GM23338 (cell line): ENCODE results near the gene HBD. TPM values are rescaled to one million over a fixed set of nuclear protein-coding genes. Genes with fewer than 3 reads are reported as not detected.

Source experiments
- ATAC-seq: fragments of 200-7000 bp; cut with Tn5 transposase; 3 replicates; pipeline ENCODE4 v1.9.1; 2020
- DNase-seq: peaks from one replicate; pipeline ENCODE4 v3.0.0-alpha.2; 2015; ENCODE audit warnings: low spot score
- H2AFZ ChIP-seq: fragments of 200-600 bp; sonication (generic); 2 replicates; pipeline ENCODE4 v1.8.0; 2016; ENCODE audit warnings: antibody characterized with exemption, mild to moderate bottlenecking, moderate library complexity
- H3F3A ChIP-seq: fragments of 200-600 bp; sonication (generic); replicated peaks from 2 replicates; pipeline ENCODE4 v1.8.0; 2017; ENCODE audit warnings: antibody characterized with exemption, mixed run types, low read depth
- H3K27ac ChIP-seq: fragments of 200-600 bp; sonication (generic); 2 replicates; pipeline ENCODE4 v1.6.1; 2016; ENCODE audit warnings: low read depth
- H3K27me3 ChIP-seq: fragments of 200-600 bp; sonication (generic); 2 replicates; pipeline ENCODE4 v1.8.0; 2016; ENCODE audit warnings: mild to moderate bottlenecking, mixed run types, moderate library complexity; ENCODE audit not compliant: insufficient read depth
- H3K36me3 ChIP-seq: fragments of 200-600 bp; sonication (generic); 2 replicates; pipeline ENCODE4 v1.8.0; 2016; ENCODE audit warnings: mild to moderate bottlenecking; ENCODE audit not compliant: insufficient read depth
- H3K4me1 ChIP-seq: fragments of 200-600 bp; sonication (generic); 2 replicates; pipeline ENCODE4 v1.8.0; 2016; ENCODE audit warnings: mild to moderate bottlenecking, moderate library complexity; ENCODE audit not compliant: insufficient read depth
- H3K4me2 ChIP-seq: fragments of 200-600 bp; sonication (generic); 2 replicates; pipeline ENCODE4 v1.7.1; 2017; ENCODE audit warnings: mixed run types
- H3K4me3 ChIP-seq: fragments of 200-600 bp; sonication (generic); 2 replicates; pipeline ENCODE4 v1.6.1; 2016; ENCODE audit warnings: mixed run types
- H3K79me2 ChIP-seq: fragments of 200-600 bp; sonication (generic); replicated peaks from 2 replicates; pipeline ENCODE4 v1.8.0; 2017; ENCODE audit warnings: mild to moderate bottlenecking; ENCODE audit not compliant: insufficient read depth
- H3K9me2 ChIP-seq: fragments of 200-600 bp; sonication (generic); 2 replicates; pipeline ENCODE4 v1.8.0; 2017; ENCODE audit not compliant: insufficient read depth
- H4K20me1 ChIP-seq: fragments of 200-600 bp; sonication (generic); replicated peaks from 2 replicates; pipeline ENCODE4 v1.8.0; 2017; ENCODE audit warnings: mild to moderate bottlenecking; ENCODE audit not compliant: insufficient read depth
- H3K27ac Mint-ChIP-seq: 2 replicates; pipeline ENCODE4 v1.8.0; 2020; ENCODE audit warnings: inconsistent platforms, mild to moderate bottlenecking, moderate library complexity, mixed read lengths
- H3K27me3 Mint-ChIP-seq: 3 replicates; pipeline ENCODE4 v1.8.0; 2022; ENCODE audit warnings: low read depth, mild to moderate bottlenecking, moderate library complexity, mixed read lengths, inconsistent platforms; ENCODE audit not compliant: insufficient read depth, poor library complexity
- H3K36me3 Mint-ChIP-seq: 3 replicates; pipeline ENCODE4 v1.8.0; 2021; ENCODE audit warnings: low read depth, mild to moderate bottlenecking, inconsistent platforms, moderate library complexity, mixed read lengths
- H3K4me1 Mint-ChIP-seq: 3 replicates; pipeline ENCODE4 v1.8.0; 2020; ENCODE audit warnings: mild to moderate bottlenecking, inconsistent platforms, mixed read lengths
- H3K4me3 Mint-ChIP-seq: 3 replicates; pipeline ENCODE4 v1.8.0; 2021; ENCODE audit warnings: moderate library complexity, mild to moderate bottlenecking, inconsistent platforms, mixed read lengths
- H3K9me3 Mint-ChIP-seq: 3 replicates; pipeline ENCODE4 v1.8.0; 2020; ENCODE audit warnings: moderate library complexity, mild to moderate bottlenecking, inconsistent platforms, mixed read lengths
- CREB1 ChIP-seq: fragments of 250-450 bp; sonication (Bioruptor Pico); IDR thresholded peaks from 2 replicates; pipeline ENCODE4 v1.5.0; 2020; ENCODE audit warnings: low read depth, mild to moderate bottlenecking, moderate library complexity
- EZH2 ChIP-seq: fragments of 200-600 bp; sonication (generic); IDR thresholded peaks from one replicate; pipeline ENCODE4 v1.8.0; 2017; ENCODE audit warnings: antibody characterized with exemption, mild to moderate bottlenecking, low read depth; ENCODE audit not compliant: unreplicated experiment
- EZH2phosphoT487 ChIP-seq: fragments of 200-600 bp; sonication (generic); IDR thresholded peaks from one replicate; pipeline ENCODE4 v1.8.1; 2018; ENCODE audit warnings: antibody characterized with exemption; ENCODE audit not compliant: unreplicated experiment
- NANOG ChIP-seq: IDR thresholded peaks from 2 replicates; pipeline ENCODE4 v1.6.1; 2016; ENCODE audit warnings: antibody characterized with exemption, borderline replicate concordance
- POLR2AphosphoS5 ChIP-seq: IDR thresholded peaks from 2 replicates; pipeline ENCODE4 v1.6.1; 2016; ENCODE audit warnings: antibody characterized with exemption, low read depth
- STAT1 ChIP-seq: IDR thresholded peaks from one replicate; pipeline ENCODE4 v1.6.1; 2016; ENCODE audit warnings: antibody characterized with exemption; ENCODE audit not compliant: unreplicated experiment
- ZNF114 ChIP-seq: fragments of 250-450 bp; sonication (Bioruptor Pico); IDR thresholded peaks from 2 replicates; pipeline ENCODE4 v1.5.0; 2020; ENCODE audit warnings: mild to moderate bottlenecking, moderate library complexity
- polyA plus RNA-seq: library from polyadenylated mRNA; unstranded; fragments of >200 nt; fragmentation: Nextera tagmentation; extraction: Ambion mirVana; gene quantifications from 2 replicates; pipeline ENCODE4 v1.2.1, GENCODE V29; 2016
- total RNA-seq: library from RNA; depleted of rRNA; stranded (reverse); fragments of >200 nt; shearing (Covaris generic); gene quantifications from 2 replicates; pipeline ENCODE4 v1.2.3, GENCODE V29; 2014
- TF ChIP-seq, protein P1 (sequence below), 2 experiments: fragments of 200-600 bp in 1 of 2; sonication (generic) in 1 of 2; conservative IDR thresholded peaks; 2 replicates each; pipeline versions ENCODE4 v1.5.1 to v1.6.1; 2016 to 2017; ENCODE audit warnings: antibody characterized with exemption in 2 of 2, low read depth in 2 of 2, mild to moderate bottlenecking in 2 of 2, moderate library complexity in 1 of 2
- TF ChIP-seq, protein P2 (sequence below): fragments of 250-450 bp; sonication (Bioruptor Pico); IDR thresholded peaks from 2 replicates; pipeline ENCODE4 v1.5.0; 2020; ENCODE audit warnings: mild to moderate bottlenecking, moderate library complexity

HBD gene
- total and polyA plus RNA-seq, 2 experiments from 2014 or later: not detected

DNA sequence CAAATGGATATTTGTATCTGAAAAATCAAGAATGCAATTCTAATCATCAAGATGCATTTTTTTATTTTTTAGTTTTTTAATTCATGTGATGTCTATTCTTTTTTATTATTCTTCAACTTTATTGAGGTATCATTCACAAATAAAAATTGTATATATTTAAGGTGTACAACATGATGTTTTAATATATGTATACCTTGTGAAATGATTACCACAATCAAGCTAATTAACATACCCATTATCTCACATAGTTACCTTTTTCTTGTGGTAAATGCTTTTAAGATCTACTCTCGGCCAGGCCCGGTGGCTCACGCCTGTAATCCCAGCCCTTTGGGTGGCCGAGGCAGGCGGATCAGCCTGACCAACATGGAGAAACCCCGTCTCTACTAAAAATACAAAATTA, 11.1 kb downstream of the HBD start:
- H3K79me2 ChIP-seq: no peaks in the 10 kb centered on the region
- no peak overlapping the region for H3K27ac ChIP-seq
- no peak for DNase-seq
- H3K27me3 ChIP-seq: no peaks in the 10 kb centered on the region
- H4K20me1 ChIP-seq: no peaks in the 10 kb centered on the region
- TF ChIP-seq EZH2 (no peak), NANOG (no peak), EZH2phosphoT487 (no peak), ZNF114 (CRISPR knock-in tag) (no peak), CREB1 (CRISPR knock-in tag) (no peak)
- TF ChIP-seq, protein P1, sequence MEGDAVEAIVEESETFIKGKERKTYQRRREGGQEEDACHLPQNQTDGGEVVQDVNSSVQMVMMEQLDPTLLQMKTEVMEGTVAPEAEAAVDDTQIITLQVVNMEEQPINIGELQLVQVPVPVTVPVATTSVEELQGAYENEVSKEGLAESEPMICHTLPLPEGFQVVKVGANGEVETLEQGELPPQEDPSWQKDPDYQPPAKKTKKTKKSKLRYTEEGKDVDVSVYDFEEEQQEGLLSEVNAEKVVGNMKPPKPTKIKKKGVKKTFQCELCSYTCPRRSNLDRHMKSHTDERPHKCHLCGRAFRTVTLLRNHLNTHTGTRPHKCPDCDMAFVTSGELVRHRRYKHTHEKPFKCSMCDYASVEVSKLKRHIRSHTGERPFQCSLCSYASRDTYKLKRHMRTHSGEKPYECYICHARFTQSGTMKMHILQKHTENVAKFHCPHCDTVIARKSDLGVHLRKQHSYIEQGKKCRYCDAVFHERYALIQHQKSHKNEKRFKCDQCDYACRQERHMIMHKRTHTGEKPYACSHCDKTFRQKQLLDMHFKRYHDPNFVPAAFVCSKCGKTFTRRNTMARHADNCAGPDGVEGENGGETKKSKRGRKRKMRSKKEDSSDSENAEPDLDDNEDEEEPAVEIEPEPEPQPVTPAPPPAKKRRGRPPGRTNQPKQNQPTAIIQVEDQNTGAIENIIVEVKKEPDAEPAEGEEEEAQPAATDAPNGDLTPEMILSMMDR (conservative IDR thresholded peaks at IDR 0.05; ENCODE audit: low read depth in 2 of 2): no peak
- H3K4me3 Mint-ChIP-seq: no peak overlapping the region
- no peaks in the 10 kb centered on the region for H3K4me1 ChIP-seq
- no peak overlapping the region for H2AFZ ChIP-seq
- peaks cover 41% of the 10 kb centered on the region for H3K9me3 Mint-ChIP-seq
- no peaks in the 10 kb centered on the region for H3K4me1 Mint-ChIP-seq
- H3K27ac Mint-ChIP-seq: no peak overlapping the region
- no peak overlapping the region for H3K4me2 ChIP-seq
- no peak for ATAC-seq
- no peaks in the 10 kb centered on the region for H3K9me2 ChIP-seq
- no peaks in the 10 kb centered on the region for H3K27me3 Mint-ChIP-seq
- H3K4me3 ChIP-seq: no peak overlapping the region
- peaks cover 13% of the 10 kb centered on the region; the same call in 2 of the 3 replicates for H3K36me3 Mint-ChIP-seq
- no peaks in the 10 kb centered on the region for H3F3A ChIP-seq
- H3K36me3 ChIP-seq: no peaks in the 10 kb centered on the region

DNA sequence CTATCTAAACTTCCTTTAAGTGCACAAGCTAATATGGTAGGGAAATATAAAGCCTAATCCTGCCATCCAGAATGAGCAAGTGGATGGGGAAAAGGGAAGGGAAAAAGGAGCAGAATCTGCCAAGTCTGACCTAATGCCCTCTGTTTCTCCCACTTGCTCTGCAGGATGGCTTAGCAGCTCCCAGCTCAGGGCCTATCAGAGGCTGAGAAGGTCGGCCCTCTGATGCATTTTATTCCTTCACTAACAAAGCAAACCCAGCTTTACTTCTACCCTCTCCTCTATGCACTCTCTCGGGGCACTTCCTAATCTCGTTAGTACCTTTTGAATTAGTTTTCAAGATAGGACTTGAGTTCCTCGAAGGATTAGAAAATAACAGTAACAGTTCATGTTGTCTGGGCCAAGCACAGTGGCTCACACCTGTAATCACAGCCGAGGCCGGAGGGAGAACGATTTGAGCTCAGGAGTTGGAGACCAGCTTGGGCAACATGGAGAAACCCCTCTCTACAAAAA, 23.9 kb downstream of the HBD start:
- Histone ChIP-seq H2AFZ (peak overlapping the region; percentile 12; the same call in 1 of the 2 replicates), H3K79me2 (no peaks in the 10 kb centered on the region), H3K4me2 (no peak overlapping the region), H3K4me3 (no peak overlapping the region), H3K36me3 (no peaks in the 10 kb centered on the region), H3F3A (no peaks in the 10 kb centered on the region), H3K27ac (no peak overlapping the region), H3K27me3 (no peaks in the 10 kb centered on the region), H4K20me1 (no peaks in the 10 kb centered on the region), H3K9me2 (peaks cover 6% of the 10 kb centered on the region; the same call in 1 of the 2 replicates), H3K4me1 (0 out of 2 replicates have a peak, but pooled peaks cover 7% of the 10 kb centered on the region)
- Mint-ChIP-seq H3K9me3 (no peaks in the 10 kb centered on the region; the same call in 2 of the 3 replicates), H3K4me1 (0 out of 3 replicates have a peak, but pooled peaks cover 7% of the 10 kb centered on the region), H3K27ac (no peak overlapping the region), H3K27me3 (peaks cover 4% of the 10 kb centered on the region), H3K36me3 (no peaks in the 10 kb centered on the region), H3K4me3 (no peak overlapping the region)
- ATAC-seq (no peak; the same call in 2 of the 3 replicates), DNase-seq (no peak)
- TF ChIP-seq EZH2 (no peak), EZH2phosphoT487 (no peak), POLR2AphosphoS5 (no peak), STAT1 (no peak), ZNF114 (CRISPR knock-in tag) (no peak)
- TF ChIP-seq, protein P2, sequence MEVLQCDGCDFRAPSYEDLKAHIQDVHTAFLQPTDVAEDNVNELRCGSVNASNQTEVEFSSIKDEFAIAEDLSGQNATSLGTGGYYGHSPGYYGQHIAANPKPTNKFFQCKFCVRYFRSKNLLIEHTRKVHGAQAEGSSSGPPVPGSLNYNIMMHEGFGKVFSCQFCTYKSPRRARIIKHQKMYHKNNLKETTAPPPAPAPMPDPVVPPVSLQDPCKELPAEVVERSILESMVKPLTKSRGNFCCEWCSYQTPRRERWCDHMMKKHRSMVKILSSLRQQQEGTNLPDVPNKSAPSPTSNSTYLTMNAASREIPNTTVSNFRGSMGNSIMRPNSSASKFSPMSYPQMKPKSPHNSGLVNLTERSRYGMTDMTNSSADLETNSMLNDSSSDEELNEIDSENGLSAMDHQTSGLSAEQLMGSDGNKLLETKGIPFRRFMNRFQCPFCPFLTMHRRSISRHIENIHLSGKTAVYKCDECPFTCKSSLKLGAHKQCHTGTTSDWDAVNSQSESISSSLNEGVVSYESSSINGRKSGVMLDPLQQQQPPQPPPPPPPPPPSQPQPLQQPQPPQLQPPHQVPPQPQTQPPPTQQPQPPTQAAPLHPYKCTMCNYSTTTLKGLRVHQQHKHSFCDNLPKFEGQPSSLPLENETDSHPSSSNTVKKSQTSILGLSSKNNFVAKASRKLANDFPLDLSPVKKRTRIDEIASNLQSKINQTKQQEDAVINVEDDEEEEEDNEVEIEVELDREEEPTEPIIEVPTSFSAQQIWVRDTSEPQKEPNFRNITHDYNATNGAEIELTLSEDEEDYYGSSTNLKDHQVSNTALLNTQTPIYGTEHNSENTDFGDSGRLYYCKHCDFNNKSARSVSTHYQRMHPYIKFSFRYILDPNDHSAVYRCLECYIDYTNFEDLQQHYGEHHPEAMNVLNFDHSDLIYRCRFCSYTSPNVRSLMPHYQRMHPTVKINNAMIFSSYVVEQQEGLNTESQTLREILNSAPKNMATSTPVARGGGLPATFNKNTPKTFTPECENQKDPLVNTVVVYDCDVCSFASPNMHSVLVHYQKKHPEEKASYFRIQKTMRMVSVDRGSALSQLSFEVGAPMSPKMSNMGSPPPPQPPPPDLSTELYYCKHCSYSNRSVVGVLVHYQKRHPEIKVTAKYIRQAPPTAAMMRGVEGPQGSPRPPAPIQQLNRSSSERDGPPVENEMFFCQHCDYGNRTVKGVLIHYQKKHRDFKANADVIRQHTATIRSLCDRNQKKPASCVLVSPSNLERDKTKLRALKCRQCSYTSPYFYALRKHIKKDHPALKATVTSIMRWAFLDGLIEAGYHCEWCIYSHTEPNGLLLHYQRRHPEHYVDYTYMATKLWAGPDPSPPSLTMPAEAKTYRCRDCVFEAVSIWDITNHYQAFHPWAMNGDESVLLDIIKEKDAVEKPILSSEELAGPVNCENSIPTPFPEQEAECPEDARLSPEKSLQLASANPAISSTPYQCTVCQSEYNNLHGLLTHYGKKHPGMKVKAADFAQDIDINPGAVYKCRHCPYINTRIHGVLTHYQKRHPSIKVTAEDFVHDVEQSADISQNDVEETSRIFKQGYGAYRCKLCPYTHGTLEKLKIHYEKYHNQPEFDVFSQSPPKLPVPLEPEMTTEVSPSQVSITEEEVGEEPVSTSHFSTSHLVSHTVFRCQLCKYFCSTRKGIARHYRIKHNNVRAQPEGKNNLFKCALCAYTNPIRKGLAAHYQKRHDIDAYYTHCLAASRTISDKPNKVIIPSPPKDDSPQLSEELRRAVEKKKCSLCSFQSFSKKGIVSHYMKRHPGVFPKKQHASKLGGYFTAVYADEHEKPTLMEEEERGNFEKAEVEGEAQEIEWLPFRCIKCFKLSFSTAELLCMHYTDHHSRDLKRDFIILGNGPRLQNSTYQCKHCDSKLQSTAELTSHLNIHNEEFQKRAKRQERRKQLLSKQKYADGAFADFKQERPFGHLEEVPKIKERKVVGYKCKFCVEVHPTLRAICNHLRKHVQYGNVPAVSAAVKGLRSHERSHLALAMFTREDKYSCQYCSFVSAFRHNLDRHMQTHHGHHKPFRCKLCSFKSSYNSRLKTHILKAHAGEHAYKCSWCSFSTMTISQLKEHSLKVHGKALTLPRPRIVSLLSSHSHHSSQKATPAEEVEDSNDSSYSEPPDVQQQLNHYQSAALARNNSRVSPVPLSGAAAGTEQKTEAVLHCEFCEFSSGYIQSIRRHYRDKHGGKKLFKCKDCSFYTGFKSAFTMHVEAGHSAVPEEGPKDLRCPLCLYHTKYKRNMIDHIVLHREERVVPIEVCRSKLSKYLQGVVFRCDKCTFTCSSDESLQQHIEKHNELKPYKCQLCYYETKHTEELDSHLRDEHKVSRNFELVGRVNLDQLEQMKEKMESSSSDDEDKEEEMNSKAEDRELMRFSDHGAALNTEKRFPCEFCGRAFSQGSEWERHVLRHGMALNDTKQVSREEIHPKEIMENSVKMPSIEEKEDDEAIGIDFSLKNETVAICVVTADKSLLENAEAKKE (CRISPR knock-in tag): no peak
- TF ChIP-seq, protein P1 (conservative IDR thresholded peaks at IDR 0.05; ENCODE audit: low read depth in 2 of 2): no peak
